ENCODE results near the gene RUNDC3A.

RUNDC3A gene

GRCh38 chr17:44308320-44308818 is at the start of gene RUNDC3A:
Gene RUNDC3A, plus strand, starts transcription at chr17:44308601. Its CDS starts 232 bp downstream, at chr17:44308833.
- DNase-seq (ENCODE audit: low read depth in 2 of 2) = peak; percentile 65 to 77

- DNase-seq (ENCODE audit: low read depth in 2 of 2) = no peak
Measured at GRCh38 chr17:44258811-44259351, 49.5 kb upstream of the RUNDC3A start.

- no peak for DNase-seq (ENCODE audit: low read depth in 2 of 2)
Measured at GRCh38 chr17:44260296-44260695, 48.1 kb upstream of the RUNDC3A start.

- DNase-seq (ENCODE audit: low read depth in 2 of 2) = no peak
Measured at GRCh38 chr17:44262654-44263225, 45.7 kb upstream of the RUNDC3A start.

GRCh38 chr17:44263345-44263902 is 45.0 kb upstream of the RUNDC3A start:
- DNase-seq (ENCODE audit: low read depth in 2 of 2) = no peak

- no peak for DNase-seq (ENCODE audit: low read depth in 2 of 2)
Measured at GRCh38 chr17:44266402-44267164, 41.8 kb upstream of the RUNDC3A start.

GRCh38 chr17:44267165-44267455 is 41.3 kb upstream of the RUNDC3A start:
- DNase-seq (ENCODE audit: low read depth in 2 of 2) = no peak

GRCh38 chr17:44267818-44268490 is 40.4 kb upstream of the RUNDC3A start, which contains the start of gene SLC4A1:
Gene SLC4A1, minus strand, starts transcription at chr17:44268135. Its CDS starts 5,269 bp downstream, at chr17:44262866.
- DNase-seq (ENCODE audit: low read depth in 2 of 2) = no peak

- no peak for DNase-seq (ENCODE audit: low read depth in 2 of 2)
Measured at GRCh38 chr17:44268709-44269534, 39.5 kb upstream of the RUNDC3A start.

- DNase-seq (ENCODE audit: low read depth in 2 of 2) = no peak
Measured at GRCh38 chr17:44269535-44270240, 38.7 kb upstream of the RUNDC3A start.

GRCh38 chr17:44272321-44272951 is 36.0 kb upstream of the RUNDC3A start:
- no peak for DNase-seq (ENCODE audit: low read depth in 2 of 2)

- no peak for DNase-seq (ENCODE audit: low read depth in 2 of 2)
Measured at GRCh38 chr17:44272954-44273353, 35.4 kb upstream of the RUNDC3A start.

GRCh38 chr17:44273607-44274006 is 34.8 kb upstream of the RUNDC3A start:
- no peak for DNase-seq (ENCODE audit: low read depth in 2 of 2)

- DNase-seq (ENCODE audit: low read depth in 2 of 2) = no peak
Measured at GRCh38 chr17:44277976-44278375, 30.4 kb upstream of the RUNDC3A start.

- DNase-seq (ENCODE audit: low read depth in 2 of 2) = no peak
Measured at GRCh38 chr17:44279346-44279665, 29.1 kb upstream of the RUNDC3A start.

GRCh38 chr17:44279666-44280391 is 28.6 kb upstream of the RUNDC3A start:
- peak; percentile 0 to 27 for DNase-seq (ENCODE audit: low read depth in 2 of 2)

GRCh38 chr17:44280392-44280937 is 27.9 kb upstream of the RUNDC3A start:
- DNase-seq (ENCODE audit: low read depth in 2 of 2) = no peak

- DNase-seq (ENCODE audit: low read depth in 2 of 2) = no peak
Measured at GRCh38 chr17:44281570-44281969, 26.8 kb upstream of the RUNDC3A start.

GRCh38 chr17:44282264-44282663 is 26.1 kb upstream of the RUNDC3A start:
- no peak for DNase-seq (ENCODE audit: low read depth in 2 of 2)
